CD4-positive, alpha-beta T cell treated with Interleukin-15 for 1 hour (primary cell): ENCODE measurements around the gene COPS3.
"Not testable (repeated sequence)": the region's sequence is repeated elsewhere in the genome, so short reads cannot be mapped to it uniquely, and the experiment has no call there.

ENCODE experiments used
- DNase-seq: peaks from one replicate; pipeline ENCODE4 v3.0.0-alpha.2; 2020

COPS3 gene

DNA sequence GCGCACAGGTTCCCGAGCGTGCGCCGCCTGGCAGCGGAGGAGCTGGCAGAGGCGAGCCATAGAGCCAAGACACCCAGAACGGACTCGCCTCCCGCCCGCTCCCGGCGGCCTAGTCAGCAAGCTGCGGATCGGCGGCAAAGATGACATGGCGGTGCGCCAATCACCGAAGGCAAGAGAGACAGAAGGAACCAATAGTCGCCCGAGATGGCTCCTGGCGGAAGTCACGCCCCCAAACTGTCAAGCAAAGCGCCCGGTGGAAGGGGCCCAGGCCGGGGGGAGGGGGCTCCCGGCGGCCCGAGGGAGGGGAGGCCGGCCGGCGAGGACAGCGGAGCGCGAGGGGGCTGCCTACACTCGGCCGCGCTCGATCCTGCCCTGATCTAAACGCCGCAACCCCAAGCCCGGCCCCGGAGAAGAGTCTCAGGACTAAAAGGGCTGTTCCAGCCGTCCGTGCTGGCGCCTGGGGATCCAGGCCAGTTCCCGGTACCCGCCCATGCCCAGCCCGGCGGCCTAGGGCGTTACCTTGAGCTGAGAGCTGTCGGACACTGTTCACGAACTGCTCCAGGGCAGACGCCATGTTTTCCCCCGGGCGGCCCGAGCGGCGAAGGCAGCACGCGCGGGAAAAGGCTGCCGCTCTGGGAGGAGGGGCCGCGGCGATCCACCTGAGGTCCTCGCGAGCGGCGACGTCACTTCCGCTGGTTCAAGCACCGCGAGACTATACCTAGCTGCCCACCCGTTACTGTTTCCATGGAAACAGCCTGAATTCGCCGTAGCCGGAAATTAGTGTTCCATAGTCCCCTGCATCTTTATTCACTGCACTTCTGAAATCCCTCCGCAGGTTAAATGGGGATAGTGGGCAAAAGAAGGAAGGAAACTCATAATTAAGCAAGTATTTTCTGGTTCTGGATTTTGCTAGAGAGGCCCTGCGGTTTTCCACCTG lies at the start of gene COPS3:
COPS3 (minus strand) TSS at position 634 of the 937 bp plus-strand sequence; CDS start at position 574, 60 bp downstream.
- peak; percentile 98 for DNase-seq

DNA sequence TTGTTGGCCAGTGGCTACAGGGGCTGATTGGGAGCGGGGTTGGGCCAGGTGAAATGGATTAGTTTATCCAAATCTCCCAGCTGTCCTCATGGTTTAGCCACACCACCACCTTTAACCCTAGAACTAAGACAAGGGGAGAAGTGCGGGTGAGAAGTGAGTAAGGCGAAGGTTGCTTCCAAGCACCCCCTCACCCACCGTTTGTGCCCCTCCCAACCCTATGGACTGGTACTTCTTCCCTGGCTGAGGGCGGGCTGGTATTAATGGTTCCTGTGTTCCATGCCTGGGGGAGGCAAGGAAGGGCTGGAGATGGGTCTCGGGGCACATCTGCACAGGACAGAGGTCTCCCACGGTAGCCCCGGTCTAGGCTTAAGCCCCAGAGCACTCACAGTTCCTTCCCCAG lies 47.2 kb upstream of the COPS3 start:
- DNase-seq: no peak

DNA sequence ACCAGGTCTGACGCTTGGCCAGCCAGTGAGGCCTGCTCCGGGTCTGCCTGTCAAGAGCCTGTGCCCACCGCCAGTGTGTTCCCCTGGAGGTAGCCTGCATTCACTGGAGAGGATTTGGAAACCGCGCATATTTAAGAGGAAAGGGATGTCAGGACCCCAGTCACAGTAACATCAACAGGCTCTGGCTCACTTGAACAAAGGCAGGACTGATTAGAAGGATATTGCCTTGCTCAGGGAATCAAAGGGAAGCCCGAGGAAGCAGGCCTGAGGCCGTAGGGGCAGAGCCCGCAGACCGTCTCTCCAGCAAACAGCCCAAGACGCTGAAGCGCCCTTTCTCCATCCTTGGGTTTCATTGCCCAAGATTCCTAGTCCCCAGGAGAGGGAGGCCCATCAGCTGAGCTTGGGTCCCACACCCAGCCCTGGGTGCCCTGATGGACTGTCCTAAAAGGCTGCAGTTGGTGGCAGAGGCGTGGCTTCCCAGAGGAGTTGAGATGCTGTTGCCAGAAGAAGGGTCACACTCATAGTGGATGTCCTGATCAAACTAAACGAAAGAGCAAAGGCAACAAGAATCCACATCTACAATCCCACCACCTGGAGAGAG lies 45.3 kb upstream of the COPS3 start:
- DNase-seq: no peak

DNA sequence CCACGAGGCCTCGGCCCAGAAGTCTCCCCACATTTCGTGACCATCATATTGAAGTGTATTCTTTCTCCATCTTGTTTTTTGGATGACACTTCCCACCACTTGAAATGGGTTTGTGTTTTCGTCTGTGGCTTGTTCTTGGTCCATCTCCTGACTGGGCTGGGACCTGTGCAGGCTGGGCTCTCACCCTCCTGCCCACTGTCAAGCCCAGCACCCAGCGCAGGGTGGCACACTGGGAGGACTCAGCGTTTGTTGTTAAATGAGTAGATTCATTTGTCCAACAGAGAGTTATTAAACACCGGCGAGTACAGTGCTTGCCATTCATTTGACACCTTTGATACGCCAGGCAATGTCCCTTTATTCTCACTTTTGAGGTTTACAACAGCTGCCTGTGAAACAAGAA lies 44.8 kb upstream of the COPS3 start:
- DNase-seq: no peak

DNA sequence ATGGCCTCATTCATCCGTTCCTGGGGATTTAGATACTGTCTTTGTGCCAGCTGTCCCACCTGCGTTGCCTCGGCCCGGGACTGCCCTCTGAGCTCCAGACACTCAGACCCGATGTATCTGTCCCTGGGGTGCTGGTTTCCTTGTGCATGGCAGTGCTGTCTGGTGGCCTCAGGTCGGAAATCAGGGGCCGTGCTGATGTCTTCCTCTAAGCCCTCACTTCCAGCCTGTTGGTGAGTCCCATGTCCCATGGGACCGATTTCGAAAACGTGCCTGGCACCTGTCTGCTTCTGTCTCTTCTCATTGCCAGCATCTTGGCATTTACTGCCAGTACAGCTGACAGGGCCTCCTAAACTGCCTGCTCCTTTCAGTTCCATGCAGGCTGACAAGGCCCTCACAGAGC lies 44.2 kb upstream of the COPS3 start:
- DNase-seq: no peak

DNA sequence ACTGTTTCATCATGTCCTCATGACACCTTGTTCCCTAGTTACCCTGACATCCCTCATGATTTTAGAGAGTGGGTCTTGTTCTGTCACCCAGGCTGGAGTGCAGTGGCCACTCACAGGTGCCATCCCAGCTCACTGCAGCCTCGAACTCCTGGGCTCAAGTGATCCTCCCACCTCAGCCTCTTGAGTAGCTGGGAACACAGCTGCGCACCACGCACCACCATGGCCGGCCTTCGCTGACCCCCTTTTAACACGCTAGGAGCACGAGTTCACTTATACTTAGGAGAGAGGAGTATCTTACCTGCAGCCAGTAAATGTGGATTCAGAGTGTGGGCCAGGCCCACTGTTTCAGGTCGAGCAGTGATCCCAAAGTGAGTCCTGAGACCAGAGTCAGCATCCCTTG lies 43.6 kb upstream of the COPS3 start:
- no peak for DNase-seq

DNA sequence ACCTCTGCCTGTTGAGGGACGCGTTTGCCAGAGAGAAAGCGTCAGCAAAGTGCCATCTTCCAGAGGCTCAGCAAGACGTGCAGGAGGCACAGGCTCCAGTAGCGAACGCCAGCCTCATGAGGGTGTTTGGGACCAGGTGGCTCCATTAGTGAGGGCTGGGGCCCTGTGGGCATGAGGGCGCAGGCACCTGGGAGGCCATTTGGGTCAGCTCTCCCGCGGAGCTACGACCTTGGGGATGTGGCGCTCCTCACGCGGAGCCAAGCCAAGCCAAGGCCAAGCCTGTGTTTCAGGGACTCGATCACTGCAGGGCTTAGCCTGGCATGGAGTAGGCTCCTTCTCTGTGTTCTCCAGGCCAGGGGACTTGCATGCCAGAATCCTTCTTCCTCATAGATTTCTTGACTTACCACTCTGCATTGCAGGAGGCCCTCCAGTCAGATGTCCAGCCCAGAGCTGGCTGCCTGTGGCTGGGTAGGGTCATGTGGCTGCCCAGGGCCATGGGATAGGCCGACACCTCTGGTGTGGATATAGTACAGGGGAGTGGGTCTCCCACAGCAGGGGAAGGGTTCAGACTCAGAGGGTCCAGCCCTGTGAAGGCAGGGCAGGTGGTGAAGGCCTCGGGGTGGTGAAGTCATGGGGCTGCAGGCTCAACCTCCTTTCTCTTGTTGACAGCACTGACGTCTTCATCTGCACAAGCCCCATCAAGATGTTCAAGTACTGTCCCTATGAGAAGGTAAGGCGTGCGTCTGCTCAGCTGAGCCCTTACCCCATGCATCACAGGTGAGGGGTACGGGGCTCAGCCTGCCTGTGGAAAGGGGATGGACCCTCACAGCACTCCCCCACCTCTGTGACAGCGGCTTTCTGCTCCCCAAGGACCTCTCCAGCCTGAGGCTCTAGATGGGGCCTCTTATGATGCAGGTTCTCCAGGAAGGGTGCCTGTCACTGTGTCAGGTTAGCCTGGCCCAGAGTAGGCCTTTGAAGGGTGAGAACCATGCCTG lies 41.8 kb upstream of the COPS3 start:
- no peak for DNase-seq

DNA sequence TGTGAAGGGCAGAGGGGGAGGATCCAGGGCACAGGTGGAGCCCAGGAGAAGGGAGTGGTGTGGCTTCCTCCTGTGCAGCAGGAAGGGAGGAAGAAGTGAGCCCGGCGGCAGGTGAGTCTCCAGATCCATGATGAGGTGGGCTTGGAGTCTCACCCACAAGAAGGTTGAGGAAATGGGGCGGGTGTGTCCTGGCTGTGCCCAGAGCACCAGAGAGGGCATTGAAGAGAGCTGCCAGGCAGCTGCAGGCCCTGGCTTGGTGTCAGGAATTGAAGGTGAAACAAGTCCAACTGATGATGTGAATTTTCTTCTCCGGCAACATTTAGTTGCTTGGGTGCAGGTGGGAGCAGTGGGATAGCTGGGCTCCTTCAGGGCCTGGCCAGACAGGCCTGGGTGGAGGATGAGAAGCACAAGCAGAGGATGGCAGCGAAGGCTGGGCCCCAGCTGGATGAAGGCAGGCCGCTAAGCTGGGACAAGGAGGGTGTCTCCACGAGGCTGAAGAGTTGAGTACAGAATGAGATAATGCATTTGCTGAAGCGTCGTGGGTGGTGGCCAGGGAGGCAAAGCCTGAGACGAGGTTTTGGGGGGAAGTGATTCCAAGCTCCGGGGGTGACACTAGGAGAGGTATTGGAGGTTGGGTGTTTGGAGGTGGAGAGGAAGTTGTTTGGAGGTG lies 40.4 kb upstream of the COPS3 start:
- DNase-seq: no peak

DNA sequence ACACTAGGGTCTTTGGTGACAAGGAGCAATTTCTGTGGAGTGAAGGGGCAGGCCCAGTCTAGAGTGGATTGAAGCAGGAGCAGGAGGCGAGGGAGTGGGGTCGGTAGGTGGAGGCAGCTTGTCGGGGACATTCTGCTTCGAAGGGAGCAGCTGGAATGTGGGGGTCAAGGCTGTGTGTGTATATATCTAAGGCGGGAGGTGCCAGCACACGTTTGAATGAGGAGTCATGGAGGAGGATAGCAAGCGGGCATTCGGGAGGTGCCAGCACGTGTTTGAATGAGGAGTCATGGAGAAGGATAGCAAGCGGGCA lies 39.8 kb upstream of the COPS3 start:
- no peak for DNase-seq

DNA sequence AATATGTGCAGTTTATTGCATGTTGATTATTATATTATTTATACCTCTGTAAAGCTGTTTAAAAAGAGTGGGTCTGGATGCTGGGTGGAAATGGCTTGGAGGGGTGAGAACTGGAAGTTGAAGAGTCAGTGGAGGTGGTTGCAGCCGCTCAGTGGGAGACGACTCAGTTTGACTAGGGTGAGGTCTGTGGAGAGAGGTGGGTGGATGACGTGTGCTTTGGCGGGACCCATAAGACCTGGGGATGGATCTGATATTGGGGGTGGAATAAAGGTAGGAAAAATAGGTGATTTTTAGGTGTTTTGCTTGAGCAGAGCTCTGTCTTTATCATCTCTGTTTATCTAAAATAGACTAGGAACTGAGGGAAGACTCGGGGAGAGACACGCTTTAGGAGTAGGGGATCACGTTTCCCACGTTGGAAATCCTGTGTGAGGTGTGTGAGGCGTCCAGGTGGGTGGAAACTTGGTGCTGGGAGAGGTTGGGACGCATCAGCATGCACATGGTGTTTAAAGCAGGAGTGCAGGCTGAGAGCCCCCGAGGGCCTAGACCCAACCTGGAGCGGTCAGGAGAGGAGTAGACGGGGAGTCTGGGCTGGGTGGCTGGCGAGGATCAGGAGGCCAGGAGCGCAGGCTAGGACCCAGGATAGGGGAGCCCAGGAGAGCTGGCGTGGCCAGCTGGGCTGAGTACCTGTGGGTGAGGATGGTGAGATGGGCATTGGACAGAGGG lies 39.3 kb upstream of the COPS3 start:
- DNase-seq: no peak

DNA sequence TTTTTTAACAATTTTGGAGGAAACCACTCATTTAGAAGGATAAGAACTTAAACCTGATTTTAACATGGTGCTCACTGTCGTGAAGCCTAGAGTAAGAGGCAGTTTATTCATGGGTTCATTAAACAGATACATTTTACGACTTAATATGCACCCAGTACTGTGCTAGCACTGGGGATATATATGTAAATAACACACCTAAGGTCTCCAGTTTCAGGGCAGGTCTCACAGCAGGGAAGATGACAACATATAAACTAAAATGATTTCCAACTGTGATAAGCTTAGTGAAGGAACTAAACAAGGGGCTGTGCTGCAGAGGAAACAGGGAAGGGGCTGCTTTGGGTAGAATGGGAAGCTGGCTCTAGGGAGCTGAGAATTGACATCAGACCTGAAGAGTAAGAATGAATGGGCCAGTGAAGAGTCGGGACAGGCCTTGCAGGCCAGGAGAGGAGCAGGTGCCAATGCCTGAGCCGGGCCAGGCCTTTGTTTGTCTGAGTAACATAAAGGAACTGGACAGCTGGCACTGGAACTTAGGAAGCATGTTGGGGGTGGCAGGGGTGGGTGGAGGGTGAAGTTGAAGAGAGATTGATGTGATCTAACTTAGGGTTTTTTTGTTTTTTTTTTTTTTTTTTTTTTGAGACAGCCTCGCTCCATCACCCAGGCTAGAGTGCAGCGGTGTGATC lies 34.2 kb upstream of the COPS3 start:
- DNase-seq: no peak

DNA sequence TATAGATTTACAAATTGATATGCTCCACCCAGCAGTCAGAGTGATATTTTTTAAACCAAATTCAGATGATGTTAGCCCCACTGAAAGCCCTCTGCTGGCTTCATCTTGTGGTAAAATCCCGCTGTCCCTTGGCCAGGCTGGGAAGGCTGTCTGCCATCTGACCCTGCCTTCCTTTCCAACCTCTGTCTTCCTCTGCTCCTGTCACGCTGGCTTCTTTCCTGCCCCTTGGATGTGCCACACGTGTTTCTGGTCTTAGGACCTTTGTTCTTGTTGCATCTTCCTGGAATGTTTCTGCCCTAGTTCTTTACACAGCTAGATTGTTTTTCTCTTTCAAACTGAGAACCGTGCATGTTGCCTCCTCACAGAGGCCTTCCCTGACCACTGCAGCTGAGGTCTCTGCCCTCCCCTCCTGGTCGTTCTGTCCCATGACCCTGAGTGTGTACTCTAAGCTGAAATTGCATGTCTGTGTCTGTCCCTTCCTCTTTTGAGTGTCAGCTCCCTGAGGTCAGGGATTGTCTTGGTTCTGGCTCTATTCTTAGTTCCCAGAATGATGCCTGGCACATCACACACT lies 33.5 kb upstream of the COPS3 start:
- no peak for DNase-seq

DNA sequence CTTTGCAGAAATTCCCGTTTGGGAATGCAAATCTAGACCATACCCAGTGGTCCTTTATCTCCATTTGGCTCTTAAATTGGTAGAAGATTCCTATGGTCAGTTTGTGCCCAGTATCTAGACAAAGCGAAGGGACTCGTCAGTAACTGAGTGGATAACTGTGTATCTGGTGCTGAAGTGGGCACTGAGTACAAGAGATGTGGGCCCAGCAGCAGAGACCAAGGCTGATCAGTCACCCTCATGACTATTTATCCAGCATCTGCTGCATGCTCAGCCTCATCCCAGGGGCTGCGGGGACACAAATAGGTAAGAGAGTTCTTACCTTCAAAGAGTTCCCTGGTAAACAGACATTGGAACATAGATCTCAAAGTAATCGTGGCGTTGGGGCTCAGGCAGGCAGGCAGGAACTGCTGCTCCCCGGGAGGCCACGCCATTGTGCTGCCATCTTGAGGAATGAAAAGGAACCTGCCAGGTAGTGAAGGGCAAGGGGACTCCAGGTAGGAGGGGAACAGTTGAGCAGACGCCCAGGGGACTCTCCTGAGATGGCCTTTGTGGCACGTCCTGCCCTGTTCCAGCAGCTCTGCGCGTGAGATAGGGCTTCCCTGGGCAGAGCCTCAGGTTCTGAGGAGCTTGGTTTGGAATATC lies 32.4 kb upstream of the COPS3 start:
- DNase-seq: peak; percentile 76

DNA sequence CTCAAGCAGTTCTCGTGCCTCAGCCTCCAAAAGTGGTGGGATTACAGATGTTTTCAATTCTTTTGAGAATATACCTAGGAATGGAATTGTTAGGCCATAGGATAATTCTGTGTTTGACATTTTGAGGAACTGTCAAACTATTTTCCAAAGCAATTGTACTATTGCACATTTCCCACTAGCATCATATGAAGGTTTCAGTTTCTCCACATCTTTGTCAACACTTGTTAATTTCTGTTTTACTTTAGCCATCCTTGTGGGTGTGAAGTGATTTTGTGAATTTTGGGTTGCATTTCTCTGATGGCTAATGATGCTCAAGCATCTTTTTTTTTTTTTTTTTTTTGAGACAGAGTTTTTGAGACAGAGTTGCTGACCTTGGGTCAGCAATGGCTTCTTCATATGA lies 28.3 kb upstream of the COPS3 start:
- DNase-seq: no peak

DNA sequence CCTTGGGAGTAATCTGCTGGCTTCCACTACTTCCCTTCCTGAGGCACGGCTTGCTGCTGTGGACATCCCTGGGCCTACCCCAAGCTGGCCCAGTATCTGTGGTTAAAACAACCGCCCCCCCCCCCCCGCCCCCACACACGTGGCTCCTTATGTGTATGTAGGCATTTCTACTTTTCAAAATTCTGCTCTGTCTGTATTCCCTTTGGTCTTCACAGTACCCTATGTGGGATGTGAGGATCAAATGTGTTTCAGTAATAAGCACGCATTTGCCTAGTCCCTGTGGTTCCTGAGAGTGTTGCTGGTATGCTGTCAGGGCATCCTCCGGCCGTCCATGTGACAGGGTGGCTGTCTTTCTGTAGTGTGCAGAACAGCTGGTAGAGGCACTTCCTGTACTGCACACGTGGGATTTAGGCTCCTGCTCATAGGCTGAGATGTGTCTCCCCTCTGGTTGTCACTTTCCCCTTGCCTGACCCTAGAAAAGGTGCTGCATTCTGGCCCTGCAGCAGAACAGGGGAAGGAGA lies 24.3 kb upstream of the COPS3 start:
- DNase-seq: peak; percentile 68

DNA sequence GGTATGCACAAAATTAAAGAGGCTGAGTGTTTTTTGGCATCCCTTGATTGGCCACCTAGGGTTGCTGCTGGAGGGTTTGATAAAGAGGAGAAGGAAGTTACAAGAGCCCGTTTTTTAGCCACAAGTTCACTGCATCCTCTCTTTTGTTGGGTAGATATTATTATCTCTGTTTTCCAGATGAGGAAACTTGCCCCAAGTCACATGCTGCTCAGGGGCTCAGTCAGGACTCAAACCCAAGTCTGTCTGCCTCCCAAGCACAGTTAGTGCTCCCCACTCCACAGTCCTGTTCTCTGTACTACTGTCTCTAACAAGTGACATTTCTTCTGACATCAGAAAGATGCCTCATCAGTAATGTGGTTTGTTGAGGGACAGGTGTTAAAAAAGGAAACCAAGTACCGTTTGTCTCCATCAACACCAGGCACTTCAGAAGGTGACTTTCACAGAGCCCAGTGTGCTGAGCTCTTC lies 23.5 kb upstream of the COPS3 start:
- peak; percentile 43 for DNase-seq

DNA sequence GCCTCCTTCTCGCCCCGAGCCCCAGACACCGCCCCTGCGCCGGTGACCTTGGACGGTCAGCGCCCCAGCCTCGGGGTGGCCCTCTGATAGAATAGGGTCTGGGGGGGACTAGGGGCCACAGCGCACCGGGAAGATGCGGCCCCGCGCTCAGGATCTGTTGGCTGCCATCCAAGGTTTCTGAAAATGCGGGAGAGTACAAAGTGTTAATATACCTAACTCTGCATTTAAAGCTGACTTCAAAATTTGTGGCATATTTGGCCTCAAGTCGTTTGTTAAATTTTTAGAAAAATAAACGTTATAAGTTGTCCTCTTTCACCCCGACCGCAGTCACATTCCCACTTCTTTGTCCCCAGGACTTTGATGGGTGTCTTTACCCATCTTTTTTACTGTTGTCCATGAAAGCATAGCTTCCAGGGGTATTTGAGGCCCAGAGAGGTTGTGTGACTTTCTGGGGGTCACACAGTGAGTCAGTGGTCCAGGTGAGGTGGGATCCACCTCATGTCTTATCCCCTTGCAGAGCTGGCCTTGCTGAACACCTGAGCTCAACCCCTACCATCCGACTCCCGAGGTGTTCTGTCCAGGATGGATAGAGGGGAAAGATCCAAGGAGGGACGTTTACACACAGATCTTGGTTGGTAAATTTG lies 22.9 kb upstream of the COPS3 start:
- DNase-seq: no peak

DNA sequence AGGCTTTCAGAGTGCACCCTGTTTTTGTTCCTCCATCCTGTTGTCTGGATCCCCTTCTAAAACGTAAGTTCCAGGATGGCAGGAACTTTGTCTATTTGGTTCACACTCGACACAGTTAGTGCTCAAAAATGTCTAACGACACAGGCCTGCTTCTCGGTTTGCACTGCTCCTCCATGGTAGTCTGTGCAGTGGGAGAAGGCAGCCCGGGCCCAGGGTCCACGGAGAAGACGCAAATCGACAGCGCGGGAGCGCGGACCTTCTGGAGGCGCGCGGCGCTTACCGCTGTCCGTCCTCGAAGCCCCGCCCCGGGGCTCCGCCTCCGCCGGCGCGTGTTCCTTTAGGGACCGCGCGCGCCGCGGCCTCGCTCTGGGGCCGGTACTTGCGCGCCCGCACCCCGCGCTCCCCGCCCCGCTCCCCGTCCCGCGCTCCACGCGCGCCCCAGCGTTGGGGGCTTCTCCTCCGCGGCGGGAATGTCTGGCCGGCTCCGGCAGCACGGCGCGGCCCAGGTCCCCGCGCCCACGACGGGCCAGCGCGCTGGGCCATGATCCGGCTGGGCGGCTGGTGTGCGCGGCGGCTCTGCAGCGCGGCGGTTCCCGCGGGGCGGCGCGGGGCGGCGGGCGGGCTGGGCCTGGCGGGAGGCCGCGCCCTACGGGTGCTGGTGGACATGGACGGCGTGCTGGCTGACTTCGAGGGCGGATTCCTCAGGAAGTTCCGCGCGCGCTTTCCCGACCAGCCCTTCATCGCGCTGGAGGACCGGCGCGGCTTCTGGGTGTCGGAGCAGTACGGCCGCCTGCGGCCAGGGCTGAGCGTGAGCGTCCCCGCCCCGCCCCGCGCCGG lies 22.2 kb upstream of the COPS3 start, which contains the start of gene NT5M:
NT5M (plus strand) TSS at position 364 of the 837 bp plus-strand sequence; CDS start at position 542, 178 bp downstream.
- peak; percentile 61 for DNase-seq

DNA sequence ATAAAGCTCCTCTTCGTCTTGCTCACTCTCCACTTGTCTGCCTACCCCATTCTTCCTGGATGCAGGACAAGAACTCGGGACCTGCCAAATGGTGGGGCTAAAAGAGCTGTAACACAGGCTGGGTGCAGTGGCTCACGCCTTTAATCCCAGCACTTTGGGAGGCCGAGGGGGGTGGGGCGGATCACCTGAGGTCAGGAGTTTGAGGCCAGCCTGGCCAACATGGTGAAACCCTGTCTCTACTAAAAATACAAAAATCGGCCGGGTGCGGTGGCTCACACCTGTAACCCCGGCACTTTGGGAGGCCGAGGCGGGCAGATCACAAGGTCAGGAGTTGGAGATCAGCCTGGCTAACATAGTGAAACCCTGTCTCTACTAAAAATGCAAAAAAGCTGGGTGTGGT lies 20.6 kb upstream of the COPS3 start:
- DNase-seq: not testable (repeated sequence)
